Endodermal cell (in vitro differentiated cells): Measurements from ENCODE around the gene CSF3. TPM values are rescaled to one million over a fixed set of nuclear protein-coding genes. Genes with fewer than 3 reads are reported as not detected.

ENCODE experiments used
- DNase-seq: peaks from one replicate; pipeline ENCODE4 v3.0.0-alpha.2; 2017
- H3K27ac ChIP-seq: 2 replicates; pipeline ENCODE4 v1.5.1; 2013; ENCODE audit warnings: mild to moderate bottlenecking, low read depth, low read length, moderate library complexity
- H3K27me3 ChIP-seq: 2 replicates; pipeline ENCODE4 v1.6.1; 2013; ENCODE audit warnings: mild to moderate bottlenecking, low read length, moderate library complexity; ENCODE audit not compliant: insufficient read depth, control insufficient read depth, poor library complexity, severe bottlenecking
- H3K36me3 ChIP-seq: 2 replicates; pipeline ENCODE4 v1.7.0; 2013; ENCODE audit warnings: mild to moderate bottlenecking, low read length, moderate library complexity; ENCODE audit not compliant: control insufficient read depth, insufficient read depth
- H3K4me1 ChIP-seq: one replicate; pipeline ENCODE4 v1.7.0; 2013; ENCODE audit warnings: low read length; ENCODE audit not compliant: control insufficient read depth, insufficient read depth
- H3K4me3 ChIP-seq: 2 replicates; pipeline ENCODE4 v1.5.1; 2013; ENCODE audit warnings: mild to moderate bottlenecking, low read length, moderate library complexity
- H3K9ac ChIP-seq: 2 replicates; pipeline ENCODE4 v1.6.1; 2013; ENCODE audit warnings: mild to moderate bottlenecking, low read length, moderate library complexity; ENCODE audit not compliant: poor library complexity, severe bottlenecking; ENCODE audit errors: extremely low read depth
- H3K9me3 ChIP-seq: 2 replicates; pipeline ENCODE4 v1.6.1; 2013; ENCODE audit warnings: mild to moderate bottlenecking, low read length, moderate library complexity; ENCODE audit not compliant: control insufficient read depth
- H3K27ac Mint-ChIP-seq: 2 replicates; pipeline ENCODE4 v1.8.0; 2020; ENCODE audit warnings: mixed read lengths
- H3K27me3 Mint-ChIP-seq: 2 replicates; pipeline ENCODE4 v1.8.0; 2021; ENCODE audit warnings: mild to moderate bottlenecking, mixed read lengths; ENCODE audit not compliant: insufficient read depth
- H3K36me3 Mint-ChIP-seq: 2 replicates; pipeline ENCODE4 v1.8.0; 2020; ENCODE audit warnings: low read depth, mixed read lengths
- H3K4me1 Mint-ChIP-seq: 2 replicates; pipeline ENCODE4 v1.8.0; 2020; ENCODE audit warnings: mixed read lengths
- H3K4me3 Mint-ChIP-seq: 2 replicates; pipeline ENCODE4 v1.8.0; 2020; ENCODE audit warnings: mild to moderate bottlenecking, moderate library complexity, mixed read lengths
- H3K9me3 Mint-ChIP-seq: 2 replicates; pipeline ENCODE4 v1.8.0; 2020; ENCODE audit warnings: mild to moderate bottlenecking, mixed read lengths
- CTCF ChIP-seq: fragments of 200-600 bp; sonication (generic); conservative IDR thresholded peaks from 2 replicates; pipeline ENCODE4 v1.5.0; 2021; ENCODE audit warnings: antibody characterized with exemption, mild to moderate bottlenecking
- WGBS, 2 experiments: methylation state at CpG; one replicate each; pipeline versions ENCODE4 v1.1.5 to v1.1.7; 2013; ENCODE audit warnings: missing lambda C conversion rate in 2 of 2, mixed read lengths in 1 of 2; ENCODE audit not compliant: insufficient coverage in 1 of 2, insufficient read length in 1 of 2; 5-methylcytosine and 5-hydroxymethylcytosine counted together
- total RNA-seq, 2 donors: library from RNA; stranded (reverse); fragmentation: NEBNext Ultra II Directional in 1 of 2; extraction: Animal tissue kit (Norgen Biotek cat#: 25700) in 1 of 2; gene quantifications; 2 replicates in 1 of 2; 3 replicates in 1 of 2; pipeline ENCODE4 v1.2.1, GENCODE V29; 2021

CSF3 gene
- total RNA-seq, 2 donors from 2014 or later, result not detected

DNA sequence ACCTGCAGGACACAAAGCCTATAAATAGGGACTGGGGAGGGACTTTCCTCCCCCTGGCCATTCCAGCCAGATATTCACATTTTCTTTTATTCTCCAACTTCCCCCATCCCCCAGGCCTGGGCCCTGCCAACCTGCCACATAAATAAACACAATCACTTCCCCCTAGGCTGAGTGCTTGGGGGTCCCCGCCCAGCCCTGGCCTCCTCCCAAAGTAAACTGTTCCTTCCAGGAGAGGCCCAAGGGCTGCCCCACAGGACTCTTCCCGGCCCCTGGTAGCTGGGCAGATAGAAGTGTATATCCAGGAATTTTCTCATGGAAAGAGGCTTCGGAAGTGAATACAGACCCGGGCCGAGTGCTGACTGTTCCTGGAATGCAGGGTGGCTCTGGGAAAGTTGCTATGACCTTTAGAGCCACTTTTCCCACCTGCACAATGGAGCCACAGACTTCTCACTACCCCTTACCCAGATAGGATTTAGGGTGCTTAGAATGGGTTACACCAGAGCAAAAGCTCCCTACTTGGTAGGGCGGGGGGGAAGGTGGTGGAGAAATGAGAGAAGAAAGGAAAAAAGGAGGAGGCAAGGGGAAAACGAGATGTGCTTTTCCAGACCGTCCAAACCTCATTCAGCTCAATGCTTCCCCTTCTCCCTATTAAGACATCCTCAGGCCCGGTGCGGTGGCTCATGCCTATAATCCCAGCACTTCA is 8.5 kb downstream of the CSF3 start:
- no peak overlapping the region for H3K27ac Mint-ChIP-seq
- Histone ChIP-seq H3K4me3 (no peak overlapping the region), H3K9ac (no peak overlapping the region), H3K36me3 (peaks cover 38% of the 10 kb centered on the region), H3K9me3 (no peaks in the 10 kb centered on the region), H3K27ac (no peak overlapping the region), H3K27me3 (no peaks in the 10 kb centered on the region), H3K4me1 (no peaks in the 10 kb centered on the region)
- H3K4me1 Mint-ChIP-seq, result peaks cover 5% of the 10 kb centered on the region
- no peak for TF ChIP-seq CTCF
- no peak overlapping the region for H3K4me3 Mint-ChIP-seq
- H3K27me3 Mint-ChIP-seq, result no peaks in the 10 kb centered on the region
- 92 to 98% methylated on average over 7 to 9 of the region's 10 CpGs for WGBS, 2 experiments
- H3K9me3 Mint-ChIP-seq, result no peaks in the 10 kb centered on the region
- peak; percentile 43 for DNase-seq
- H3K36me3 Mint-ChIP-seq, result peaks cover 63% of the 10 kb centered on the region

GRCh38 chr17:40024901-40025300 is 9.7 kb downstream of the CSF3 start:
- Mint-ChIP-seq H3K4me1 (no peaks in the 10 kb centered on the region), H3K4me3 (no peak overlapping the region), H3K9me3 (no peaks in the 10 kb centered on the region), H3K27me3 (no peaks in the 10 kb centered on the region), H3K36me3 (peaks cover 66% of the 10 kb centered on the region), H3K27ac (no peak overlapping the region)
- H3K9me3 ChIP-seq, result no peaks in the 10 kb centered on the region
- H3K4me3 ChIP-seq, result no peak overlapping the region
- 94 to 95% methylated on average over 8 of the region's 8 CpGs for WGBS, 2 experiments
- no peaks in the 10 kb centered on the region for H3K27me3 ChIP-seq
- H3K27ac ChIP-seq, result no peak overlapping the region
- DNase-seq, result no peak
- no peak overlapping the region for H3K9ac ChIP-seq
- H3K36me3 ChIP-seq, result peaks cover 42% of the 10 kb centered on the region
- TF ChIP-seq CTCF, result no peak
- no peaks in the 10 kb centered on the region for H3K4me1 ChIP-seq

DNA sequence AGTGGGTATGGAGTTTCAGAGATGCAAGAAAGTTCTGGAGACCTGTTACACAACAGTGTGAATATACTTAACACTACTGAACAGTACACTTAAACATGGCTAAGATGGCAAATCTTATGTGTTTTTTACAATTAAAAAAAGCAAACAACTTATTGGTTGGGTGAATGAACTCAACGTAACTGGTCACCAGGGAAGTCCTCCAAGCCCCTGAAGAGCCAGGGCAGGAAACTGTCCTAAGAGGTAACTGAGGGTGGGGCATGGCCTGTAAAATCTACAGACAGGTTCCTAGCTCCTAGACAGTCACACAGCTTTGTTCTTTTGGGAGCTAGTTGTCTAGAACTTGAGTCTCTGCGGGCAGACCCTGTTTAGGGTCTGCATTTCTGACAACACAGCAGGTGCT is 10.3 kb downstream of the CSF3 start:
- TF ChIP-seq CTCF, result no peak
- Mint-ChIP-seq H3K27ac (no peak overlapping the region), H3K4me1 (no peaks in the 10 kb centered on the region)

More for the DNA sequence above, 10.3 kb downstream of the CSF3 start:
- Histone ChIP-seq H3K36me3 (peaks cover 40% of the 10 kb centered on the region), H3K27me3 (no peaks in the 10 kb centered on the region), H3K9ac (no peak overlapping the region), H3K4me3 (no peak overlapping the region), H3K4me1 (no peaks in the 10 kb centered on the region), H3K27ac (no peak overlapping the region), H3K9me3 (no peaks in the 10 kb centered on the region)
- Mint-ChIP-seq H3K4me3 (no peak overlapping the region), H3K36me3 (peaks cover 62% of the 10 kb centered on the region), H3K27me3 (no peaks in the 10 kb centered on the region), H3K9me3 (no peaks in the 10 kb centered on the region)
- WGBS, 2 experiments, result 93 to 95% methylated on average over 2 of the region's 2 CpGs
- DNase-seq, result no peak
